Mesendoderm (in vitro differentiated cells): Measurements from ENCODE around the gene BRME1.

Source experiments
- DNase-seq: peaks from one replicate; pipeline ENCODE4 v3.0.0; 2013
- H2AK5ac ChIP-seq: 2 replicates; pipeline ENCODE4 v1.6.1; 2013; ENCODE audit warnings: low read length, inconsistent platforms
- H2BK120ac ChIP-seq: 2 replicates; pipeline ENCODE4 v1.6.1; 2013; ENCODE audit warnings: low read depth, mild to moderate bottlenecking, low read length, moderate library complexity, mixed read lengths
- H2BK15ac ChIP-seq: replicated peaks from 2 replicates; pipeline ENCODE4 v1.6.1; 2013; ENCODE audit warnings: low read depth, mild to moderate bottlenecking, moderate library complexity
- H2BK5ac ChIP-seq: 2 replicates; pipeline ENCODE4 v1.6.1; 2013; ENCODE audit warnings: low read length, inconsistent platforms
- H3K18ac ChIP-seq: 2 replicates; pipeline ENCODE4 v1.6.1; 2013; ENCODE audit warnings: mild to moderate bottlenecking, low read length, mixed read lengths
- H3K23ac ChIP-seq: one replicate; pipeline ENCODE4 v1.6.1; 2013; ENCODE audit warnings: low read length
- H3K27ac ChIP-seq: 2 replicates; pipeline ENCODE4 v1.5.1; 2013; ENCODE audit warnings: low read depth, mild to moderate bottlenecking, inconsistent platforms, low read length, moderate library complexity
- H3K27me3 ChIP-seq: 2 replicates; pipeline ENCODE4 v1.6.1; 2013; ENCODE audit warnings: low read length, control low read depth, mild to moderate bottlenecking, inconsistent platforms; ENCODE audit not compliant: insufficient read depth, poor library complexity
- H3K36me3 ChIP-seq: 2 replicates; pipeline ENCODE4 v1.6.1; 2013; ENCODE audit warnings: low read length, inconsistent platforms; ENCODE audit not compliant: control insufficient read depth, insufficient read depth
- H3K4ac ChIP-seq: one replicate; pipeline ENCODE4 v1.6.1; 2013; ENCODE audit warnings: low read depth, mild to moderate bottlenecking, low read length, moderate library complexity
- H3K4me1 ChIP-seq: 2 replicates; pipeline ENCODE4 v1.6.1; 2013; ENCODE audit warnings: low read depth, low read length, inconsistent platforms; ENCODE audit not compliant: control insufficient read depth
- H3K4me2 ChIP-seq: 2 replicates; pipeline ENCODE4 v1.6.1; 2013; ENCODE audit warnings: low read length
- H3K4me3 ChIP-seq: 2 replicates; pipeline ENCODE4 v1.5.1; 2013; ENCODE audit warnings: mild to moderate bottlenecking, low read length
- H3K56ac ChIP-seq: one replicate; pipeline ENCODE4 v1.6.1; 2013; ENCODE audit warnings: low read length
- H3K79me1 ChIP-seq: 2 replicates; pipeline ENCODE4 v1.6.1; 2013; ENCODE audit warnings: low read length, inconsistent platforms
- H3K79me2 ChIP-seq: 2 replicates; pipeline ENCODE4 v1.6.1; 2013; ENCODE audit warnings: mild to moderate bottlenecking, low read length; ENCODE audit not compliant: control insufficient read depth, insufficient read depth
- H3K9ac ChIP-seq: 2 replicates; pipeline ENCODE4 v1.6.1; 2013; ENCODE audit warnings: low read length, inconsistent platforms
- H4K5ac ChIP-seq: one replicate; pipeline ENCODE4 v1.6.1; 2013; ENCODE audit warnings: low read length
- H4K8ac ChIP-seq: one replicate; pipeline ENCODE4 v1.6.1; 2013; ENCODE audit warnings: low read depth, mild to moderate bottlenecking, control low read depth, low read length, moderate library complexity
- WGBS: extraction: QIAGEN DNeasy Blood & Tissue Kit; methylation state at CpG from one replicate; pipeline ENCODE4 v1.1.7; 2013; ENCODE audit warnings: low lambda C conversion rate, missing lambda C conversion rate; ENCODE audit not compliant: insufficient coverage; ENCODE audit errors: extremely low coverage; 5-methylcytosine and 5-hydroxymethylcytosine counted together

The BRME1 gene

GRCh38 chr19:13861714-13862531 is 44.0 kb downstream of the BRME1 start:
- Histone ChIP-seq H2BK5ac (no peak overlapping the region), H3K4me1 (no peaks in the 10 kb centered on the region), H4K8ac (peak overlapping the region; percentile 92), H2BK15ac (no peak overlapping the region), H3K79me2 (no peaks in the 10 kb centered on the region), H3K79me1 (no peaks in the 10 kb centered on the region), H3K4me2 (peak overlapping the region; percentile 16), H3K23ac (no peak overlapping the region), H3K36me3 (no peaks in the 10 kb centered on the region), H4K5ac (no peak overlapping the region), H3K56ac (peak overlapping the region; percentile 63), H3K27ac (peak overlapping the region; percentile 13), H3K4me3 (no peak overlapping the region), H3K9ac (peak overlapping the region; percentile 52), H3K18ac (peak overlapping the region; percentile 72), H2AK5ac (peak overlapping the region; percentile 34), H3K27me3 (no peaks in the 10 kb centered on the region), H3K4ac (peak overlapping the region; percentile 66), H2BK120ac (no peak overlapping the region)
- DNase-seq: peak; percentile 93
- WGBS: no CpG with 5 or more reads among the region's 27 CpGs

GRCh38 chr19:13861392-13861713 is 44.6 kb downstream of the BRME1 start:
- Histone ChIP-seq H3K4me1 (no peaks in the 10 kb centered on the region), H4K5ac (no peak overlapping the region), H3K27me3 (no peaks in the 10 kb centered on the region), H2BK120ac (no peak overlapping the region), H3K79me2 (no peaks in the 10 kb centered on the region), H2BK5ac (no peak overlapping the region), H3K23ac (no peak overlapping the region), H3K4me2 (no peak overlapping the region), H3K56ac (peak overlapping the region; percentile 63), H3K4me3 (no peak overlapping the region), H3K9ac (peak overlapping the region; percentile 52), H3K4ac (peak overlapping the region; percentile 66), H3K27ac (no peak overlapping the region), H2BK15ac (no peak overlapping the region), H2AK5ac (peak overlapping the region; percentile 34), H4K8ac (peak overlapping the region; percentile 92), H3K36me3 (no peaks in the 10 kb centered on the region), H3K18ac (peak overlapping the region; percentile 72), H3K79me1 (no peaks in the 10 kb centered on the region)
- no CpG with 5 or more reads among the region's 11 CpGs for WGBS
- no peak for DNase-seq

- Histone ChIP-seq H3K79me2 (no peaks in the 10 kb centered on the region), H3K36me3 (no peaks in the 10 kb centered on the region), H3K79me1 (no peaks in the 10 kb centered on the region), H3K9ac (no peak overlapping the region), H3K4me3 (no peak overlapping the region), H2BK120ac (no peak overlapping the region), H3K18ac (peak overlapping the region; percentile 34), H2AK5ac (no peak overlapping the region), H3K4me1 (no peaks in the 10 kb centered on the region), H4K5ac (no peak overlapping the region), H3K4ac (no peak overlapping the region), H2BK15ac (no peak overlapping the region), H3K56ac (no peak overlapping the region), H2BK5ac (no peak overlapping the region), H3K4me2 (no peak overlapping the region), H3K23ac (no peak overlapping the region), H4K8ac (no peak overlapping the region), H3K27ac (no peak overlapping the region), H3K27me3 (no peaks in the 10 kb centered on the region)
- DNase-seq: no peak
- WGBS: no CpG with 5 or more reads among the region's 13 CpGs
Measured at GRCh38 chr19:13860679-13861391, 45.1 kb downstream of the BRME1 start.

- Histone ChIP-seq H3K27me3 (no peaks in the 10 kb centered on the region), H2BK120ac (no peak overlapping the region), H3K79me1 (no peaks in the 10 kb centered on the region), H3K4ac (no peak overlapping the region), H3K56ac (no peak overlapping the region), H3K4me1 (no peaks in the 10 kb centered on the region), H3K27ac (no peak overlapping the region), H3K18ac (no peak overlapping the region), H3K9ac (no peak overlapping the region), H3K79me2 (no peaks in the 10 kb centered on the region), H3K23ac (no peak overlapping the region), H2BK5ac (no peak overlapping the region), H3K4me3 (no peak overlapping the region), H2AK5ac (no peak overlapping the region), H3K36me3 (no peaks in the 10 kb centered on the region), H2BK15ac (no peak overlapping the region), H3K4me2 (no peak overlapping the region), H4K8ac (no peak overlapping the region), H4K5ac (no peak overlapping the region)
- peak; percentile 71 for DNase-seq
- 100% methylated on average over 2 of the region's 3 CpGs for WGBS
Measured at GRCh38 chr19:13859361-13859880, 46.5 kb downstream of the BRME1 start.

GRCh38 chr19:13856497-13856896 is 49.4 kb downstream of the BRME1 start:
- Histone ChIP-seq H3K56ac (no peak overlapping the region), H3K4me3 (no peak overlapping the region)

More at GRCh38 chr19:13856497-13856896, 49.4 kb downstream of the BRME1 start:
- H3K27ac ChIP-seq: no peak overlapping the region
- no peak overlapping the region for H4K5ac ChIP-seq
- no peak overlapping the region for H2BK15ac ChIP-seq
- no peak overlapping the region for H4K8ac ChIP-seq
- H3K4ac ChIP-seq: no peak overlapping the region
- no peak overlapping the region for H3K23ac ChIP-seq
- no peak overlapping the region for H3K9ac ChIP-seq
- H3K36me3 ChIP-seq: no peaks in the 10 kb centered on the region
- H2AK5ac ChIP-seq: no peak overlapping the region
- H2BK5ac ChIP-seq: no peak overlapping the region
- peaks cover 1% of the 10 kb centered on the region for H3K4me1 ChIP-seq
- H2BK120ac ChIP-seq: no peak overlapping the region
- WGBS: no CpG with 5 or more reads among the region's 2 CpGs
- H3K79me2 ChIP-seq: no peaks in the 10 kb centered on the region
- H3K4me2 ChIP-seq: no peak overlapping the region
- no peak overlapping the region for H3K18ac ChIP-seq
- H3K27me3 ChIP-seq: no peaks in the 10 kb centered on the region
- DNase-seq: no peak
- H3K79me1 ChIP-seq: no peaks in the 10 kb centered on the region
